ENCODE measurements around the gene CRADD.

DNA sequence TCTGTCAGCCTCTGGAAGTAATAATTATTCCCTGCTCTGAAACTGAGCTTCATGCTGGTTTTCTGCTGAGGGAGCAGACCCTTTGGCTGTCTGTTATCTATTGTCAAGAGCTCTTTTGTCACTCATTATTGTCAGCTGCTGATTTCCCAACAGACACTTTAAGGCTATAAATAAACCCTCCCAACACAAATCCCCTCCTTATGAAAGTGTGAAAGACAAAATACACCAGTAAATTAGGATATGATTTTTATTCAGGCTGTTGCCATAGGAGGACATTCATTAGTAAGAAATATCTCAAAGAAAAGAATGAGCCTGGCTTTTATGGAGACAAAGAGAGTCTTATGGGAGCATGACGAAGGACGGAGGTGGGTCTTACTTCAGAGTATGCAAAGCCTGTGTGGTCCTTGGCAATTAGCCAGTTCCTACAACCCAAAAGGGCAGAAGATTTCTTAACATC lies 180.8 kb downstream of the CRADD start:
- no peak for TF ChIP-seq POLR2A (IDR thresholded peaks at IDR 0.05; ENCODE audit: low read depth)
- TF ChIP-seq, protein P1, sequence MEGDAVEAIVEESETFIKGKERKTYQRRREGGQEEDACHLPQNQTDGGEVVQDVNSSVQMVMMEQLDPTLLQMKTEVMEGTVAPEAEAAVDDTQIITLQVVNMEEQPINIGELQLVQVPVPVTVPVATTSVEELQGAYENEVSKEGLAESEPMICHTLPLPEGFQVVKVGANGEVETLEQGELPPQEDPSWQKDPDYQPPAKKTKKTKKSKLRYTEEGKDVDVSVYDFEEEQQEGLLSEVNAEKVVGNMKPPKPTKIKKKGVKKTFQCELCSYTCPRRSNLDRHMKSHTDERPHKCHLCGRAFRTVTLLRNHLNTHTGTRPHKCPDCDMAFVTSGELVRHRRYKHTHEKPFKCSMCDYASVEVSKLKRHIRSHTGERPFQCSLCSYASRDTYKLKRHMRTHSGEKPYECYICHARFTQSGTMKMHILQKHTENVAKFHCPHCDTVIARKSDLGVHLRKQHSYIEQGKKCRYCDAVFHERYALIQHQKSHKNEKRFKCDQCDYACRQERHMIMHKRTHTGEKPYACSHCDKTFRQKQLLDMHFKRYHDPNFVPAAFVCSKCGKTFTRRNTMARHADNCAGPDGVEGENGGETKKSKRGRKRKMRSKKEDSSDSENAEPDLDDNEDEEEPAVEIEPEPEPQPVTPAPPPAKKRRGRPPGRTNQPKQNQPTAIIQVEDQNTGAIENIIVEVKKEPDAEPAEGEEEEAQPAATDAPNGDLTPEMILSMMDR (IDR thresholded peaks at IDR 0.05) = no peak
